ENCODE measurements around the gene EPHA6.

Gene EPHA6

GRCh38 chr3:97719156-97719821 is 904.9 kb downstream of the EPHA6 start:
- peak; percentile 62 for DNase-seq

GRCh38 chr3:97720417-97720816 is 906.0 kb downstream of the EPHA6 start:
- no peak for DNase-seq

DNA sequence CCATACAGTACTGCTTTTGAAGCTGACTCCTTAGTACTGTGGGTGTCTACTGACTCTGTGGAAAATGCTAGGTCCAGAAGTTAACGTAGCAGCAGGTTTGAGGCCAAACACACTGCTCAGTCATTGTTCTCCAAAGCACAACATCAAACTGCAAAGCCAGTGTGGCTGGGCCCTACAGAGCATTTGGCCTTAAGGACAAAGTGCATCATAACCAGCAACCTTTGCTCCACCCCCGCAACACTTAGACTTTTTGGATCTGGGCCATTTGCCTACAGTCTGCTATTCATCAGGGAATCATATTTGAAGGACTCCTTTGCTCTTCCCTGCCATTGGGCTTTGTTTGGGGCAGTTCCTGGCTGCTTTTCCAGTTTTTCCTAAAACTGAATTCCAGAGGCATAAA is 907.1 kb downstream of the EPHA6 start:
- no peak for DNase-seq

GRCh38 chr3:97736928-97737327 is 922.5 kb downstream of the EPHA6 start:
- no peak for DNase-seq

GRCh38 chr3:97738761-97739160 is 924.4 kb downstream of the EPHA6 start:
- DNase-seq = no peak

GRCh38 chr3:97742036-97742435 is 927.6 kb downstream of the EPHA6 start:
- no peak for DNase-seq

- no peak for DNase-seq
These were observed 929.9 kb downstream of the EPHA6 start for GRCh38 chr3:97744289-97744688.

GRCh38 chr3:97763586-97764406 is 949.4 kb downstream of the EPHA6 start:
- DNase-seq = no peak

- peak; percentile 85 for DNase-seq
These were observed 950.2 kb downstream of the EPHA6 start, which contains the start of gene ARL6 for GRCh38 chr3:97764407-97765238. TSS of gene ARL6 (plus strand) at chr3:97764758. CDS start at chr3:97768108, 3,350 bp downstream.

DNA sequence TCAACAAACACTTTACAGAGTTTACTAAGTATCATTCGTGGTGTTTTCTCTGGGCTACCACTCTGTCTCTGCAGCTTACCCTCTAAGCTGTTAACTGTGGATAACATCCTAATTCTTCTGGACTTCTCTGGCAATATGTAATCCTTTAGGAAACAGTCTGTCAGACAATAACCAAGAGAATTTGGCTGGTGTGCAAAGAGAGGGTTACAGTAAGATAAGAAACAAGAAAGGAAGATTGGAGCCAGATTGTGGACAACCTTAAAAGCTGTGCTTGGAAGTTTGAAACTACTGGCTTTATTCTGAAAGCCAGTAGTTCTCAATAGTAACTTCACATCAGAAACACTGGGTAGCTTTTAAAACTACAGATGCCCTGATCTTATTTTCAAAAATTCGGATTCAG is 950.9 kb downstream of the EPHA6 start:
- peak; percentile 0 for DNase-seq

GRCh38 chr3:97772926-97773325 is 958.5 kb downstream of the EPHA6 start:
- DNase-seq = no peak

GRCh38 chr3:97778152-97778551 is 963.8 kb downstream of the EPHA6 start:
- no peak for DNase-seq

DNA sequence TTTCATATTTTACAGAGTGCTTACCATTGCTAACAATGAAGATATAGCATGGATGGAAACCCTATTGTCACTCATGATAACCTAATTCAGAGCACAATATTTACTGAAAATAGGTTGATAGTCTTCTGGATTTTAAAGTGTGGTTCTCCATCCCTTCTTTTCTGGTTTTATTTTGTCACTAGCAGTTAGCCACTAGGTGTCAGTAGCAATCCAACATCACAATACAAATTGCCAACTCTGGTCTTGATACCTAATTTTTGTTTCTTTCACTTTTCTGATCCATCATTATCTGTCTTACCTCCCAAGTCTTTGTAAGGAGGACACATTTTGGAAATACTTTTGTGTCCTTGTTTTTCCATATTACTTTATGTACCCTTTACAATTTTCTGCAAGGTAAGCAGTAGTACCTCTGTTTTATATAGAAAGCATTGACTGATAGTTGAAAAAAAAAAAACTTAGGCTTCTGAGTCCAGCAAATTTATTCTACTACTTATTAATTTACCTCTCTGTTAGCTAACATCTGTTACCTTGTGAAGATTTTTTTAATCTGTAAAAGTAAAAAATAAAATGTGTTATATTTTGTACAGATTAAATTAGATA is 979.1 kb downstream of the EPHA6 start:
- DNase-seq = peak; percentile 50

GRCh38 chr3:97795951-97796350 is 981.6 kb downstream of the EPHA6 start:
- DNase-seq = no peak

Data from EL (cell line).